Measurements from ENCODE around the gene ECHDC3.

ECHDC3 gene

GRCh38 chr10:11762706-11763500 is 20.7 kb downstream of the ECHDC3 start:
- no peak for DNase-seq (ENCODE audit: low read depth)
- no peak for TF ChIP-seq CTCF (IDR thresholded peaks at IDR 0.05; ENCODE audit: low read depth, low read length, missing control alignments)
- H3K4me3 ChIP-seq (ENCODE audit: low read depth, low read length) = no peak overlapping the region

GRCh38 chr10:11763501-11763861 is 21.3 kb downstream of the ECHDC3 start:
- no peak for TF ChIP-seq CTCF (IDR thresholded peaks at IDR 0.05; ENCODE audit: low read depth, low read length, missing control alignments)
- no peak for DNase-seq (ENCODE audit: low read depth)
- H3K4me3 ChIP-seq (ENCODE audit: low read depth, low read length) = no peak overlapping the region

GRCh38 chr10:11765141-11765540 is 23.0 kb downstream of the ECHDC3 start:
- no peak for TF ChIP-seq CTCF (IDR thresholded peaks at IDR 0.05; ENCODE audit: low read depth, low read length, missing control alignments)
- no peak overlapping the region for H3K4me3 ChIP-seq (ENCODE audit: low read depth, low read length)
- DNase-seq (ENCODE audit: low read depth) = no peak

GRCh38 chr10:11772575-11773288 is 30.6 kb downstream of the ECHDC3 start:
- TF ChIP-seq CTCF (IDR thresholded peaks at IDR 0.05; ENCODE audit: low read depth, low read length, missing control alignments) = no peak
- no peak for DNase-seq (ENCODE audit: low read depth)

GRCh38 chr10:11773761-11774441 is 31.7 kb downstream of the ECHDC3 start:
- no peak for DNase-seq (ENCODE audit: low read depth)
- no peak for TF ChIP-seq CTCF (IDR thresholded peaks at IDR 0.05; ENCODE audit: low read depth, low read length, missing control alignments)
- H3K4me3 ChIP-seq (ENCODE audit: low read depth, low read length) = no peak overlapping the region

More at GRCh38 chr10:11772575-11773288, 30.6 kb downstream of the ECHDC3 start:
- H3K4me3 ChIP-seq (ENCODE audit: low read depth, low read length) = no peak overlapping the region

GRCh38 chr10:11775412-11775811 is 33.2 kb downstream of the ECHDC3 start:
- TF ChIP-seq CTCF (IDR thresholded peaks at IDR 0.05; ENCODE audit: low read depth, low read length, missing control alignments) = no peak
- H3K4me3 ChIP-seq (ENCODE audit: low read depth, low read length) = no peak overlapping the region
- no peak for DNase-seq (ENCODE audit: low read depth)

All from GM12864 (cell line).